OCI-LY1 (cell line): Measurements from ENCODE around the gene SH3BP4.

Experiments
- H2AFZ ChIP-seq: fragments of 200-600 bp; sonication (generic), shearing (Covaris generic); 2 replicates; pipeline ENCODE4 v1.6.0; 2014; ENCODE audit warnings: antibody characterized with exemption, mild to moderate bottlenecking, low read length
- H3F3A ChIP-seq: fragments of 200-600 bp; sonication (generic), shearing (Covaris generic); 2 replicates; pipeline ENCODE4 v1.6.0; 2014; ENCODE audit warnings: mild to moderate bottlenecking, antibody characterized with exemption, low read length, moderate library complexity; ENCODE audit not compliant: insufficient read depth
- H3K27ac ChIP-seq: fragments of 200-600 bp; sonication (generic); 2 replicates; pipeline ENCODE4 v1.5.1; 2014; ENCODE audit warnings: low read length, mixed run types, mild to moderate bottlenecking, low read depth; ENCODE audit not compliant: poor library complexity, severe bottlenecking
- H3K27me3 ChIP-seq: fragments of 200-600 bp; sonication (generic); 2 replicates; pipeline ENCODE4 v1.6.0; 2014; ENCODE audit warnings: antibody characterized with exemption, mild to moderate bottlenecking, low read length, moderate library complexity; ENCODE audit not compliant: insufficient read depth
- H3K36me3 ChIP-seq: fragments of 200-600 bp; sonication (generic); 2 replicates; pipeline ENCODE4 v1.6.1; 2014; ENCODE audit warnings: mild to moderate bottlenecking, antibody characterized with exemption, low read length, moderate library complexity, mixed read lengths; ENCODE audit not compliant: insufficient read depth
- H3K4me1 ChIP-seq: fragments of 200-600 bp; sonication (generic); 2 replicates; pipeline ENCODE4 v1.5.1; 2014; ENCODE audit warnings: mild to moderate bottlenecking, low read length, moderate library complexity; ENCODE audit not compliant: insufficient read depth, severe bottlenecking
- H3K4me2 ChIP-seq: fragments of 200-600 bp; sonication (generic), shearing (Covaris generic); 2 replicates; pipeline ENCODE4 v1.6.1; 2014; ENCODE audit warnings: low read length
- H3K4me3 ChIP-seq: fragments of 200-600 bp; sonication (generic); 2 replicates; pipeline ENCODE4 v1.5.1; 2014; ENCODE audit warnings: low read length, low read depth, mild to moderate bottlenecking, mixed read lengths; ENCODE audit not compliant: poor library complexity, severe bottlenecking
- H3K79me2 ChIP-seq: fragments of 200-600 bp; shearing (Covaris generic); 2 replicates; pipeline ENCODE4 v1.6.1; 2016; ENCODE audit warnings: mixed run types, low read length, mixed read lengths; ENCODE audit not compliant: insufficient read depth
- H3K9ac ChIP-seq: fragments of 200-600 bp; sonication (generic), shearing (Covaris generic); 2 replicates; pipeline ENCODE4 v1.6.1; 2014; ENCODE audit warnings: mild to moderate bottlenecking, low read length, mixed read lengths
- H3K9me2 ChIP-seq: fragments of 200-600 bp; sonication (generic), shearing (Covaris generic); 2 replicates; pipeline ENCODE4 v1.6.1; 2014; ENCODE audit warnings: low read depth, mild to moderate bottlenecking, low read length, mixed read lengths
- H3K9me3 ChIP-seq: fragments of 200-600 bp; shearing (Covaris generic); 2 replicates; pipeline ENCODE4 v1.6.1; 2014; ENCODE audit warnings: low read length, mixed read lengths
- H4K20me1 ChIP-seq: fragments of 200-600 bp; sonication (generic), shearing (Covaris generic); 2 replicates; pipeline ENCODE4 v1.6.0; 2016; ENCODE audit warnings: mild to moderate bottlenecking, low read length; ENCODE audit not compliant: insufficient read depth
- EZH2 ChIP-seq: fragments of 200-600 bp; sonication (generic), shearing (Covaris generic); IDR thresholded peaks from 2 replicates; pipeline ENCODE4 v1.8.0; 2017; ENCODE audit warnings: borderline replicate concordance, mixed run types, mild to moderate bottlenecking, antibody characterized with exemption, low read length, moderate library complexity, mixed read lengths
- TF ChIP-seq, protein P1 (sequence below): fragments of 200-600 bp; sonication (generic), shearing (Covaris generic); IDR thresholded peaks from 2 replicates; pipeline ENCODE4 v1.5.1; 2017; ENCODE audit warnings: mild to moderate bottlenecking, antibody characterized with exemption, low read length, moderate library complexity, mixed read lengths

Gene SH3BP4

DNA sequence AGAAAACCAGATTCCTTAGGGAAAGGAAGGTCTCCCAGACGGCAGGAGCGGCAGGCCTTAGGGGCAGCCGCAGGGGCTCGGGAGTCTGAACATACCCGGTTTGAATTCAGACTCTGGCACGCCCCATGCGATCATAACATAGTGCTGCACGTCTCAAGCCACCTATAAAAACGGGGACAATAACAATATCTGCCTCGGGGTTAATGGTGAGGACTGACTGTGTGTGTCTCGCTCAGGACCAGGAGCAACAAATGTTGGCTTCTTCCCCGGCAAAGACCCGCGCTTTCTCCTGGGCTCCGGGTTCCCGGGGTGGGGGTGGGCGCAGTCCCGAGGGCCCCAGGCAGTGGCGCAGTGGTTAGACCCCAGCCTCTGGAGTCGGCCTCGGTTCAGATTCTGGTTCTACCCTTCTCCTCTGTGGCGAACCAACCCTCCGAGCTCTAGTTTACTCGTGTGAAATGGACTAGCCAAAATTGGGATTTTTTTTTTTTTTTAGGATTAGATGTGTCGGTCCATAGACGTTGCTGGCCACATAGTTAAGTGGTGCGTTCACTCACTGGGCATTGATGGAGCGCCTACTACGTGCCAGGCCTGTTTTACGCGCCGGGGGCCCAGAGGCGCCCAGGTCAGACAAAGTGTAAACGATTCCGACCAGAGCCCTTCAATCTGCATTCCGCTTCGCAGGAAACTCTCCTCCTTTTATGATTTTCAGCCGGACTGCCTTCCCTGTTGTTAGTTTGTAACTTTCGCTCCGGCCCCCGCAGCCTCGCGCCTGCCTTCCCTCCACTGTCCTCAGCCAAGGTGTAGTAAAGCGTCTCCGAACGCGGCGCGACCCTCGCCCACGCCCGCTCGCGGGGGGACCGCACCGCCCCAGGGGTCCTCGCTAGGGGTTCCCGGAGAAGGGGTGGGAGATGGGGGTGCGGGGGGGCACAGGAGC, 820 bp upstream of the SH3BP4 start:
- H4K20me1 ChIP-seq = no peaks in the 10 kb centered on the region
- TF ChIP-seq, protein P1, sequence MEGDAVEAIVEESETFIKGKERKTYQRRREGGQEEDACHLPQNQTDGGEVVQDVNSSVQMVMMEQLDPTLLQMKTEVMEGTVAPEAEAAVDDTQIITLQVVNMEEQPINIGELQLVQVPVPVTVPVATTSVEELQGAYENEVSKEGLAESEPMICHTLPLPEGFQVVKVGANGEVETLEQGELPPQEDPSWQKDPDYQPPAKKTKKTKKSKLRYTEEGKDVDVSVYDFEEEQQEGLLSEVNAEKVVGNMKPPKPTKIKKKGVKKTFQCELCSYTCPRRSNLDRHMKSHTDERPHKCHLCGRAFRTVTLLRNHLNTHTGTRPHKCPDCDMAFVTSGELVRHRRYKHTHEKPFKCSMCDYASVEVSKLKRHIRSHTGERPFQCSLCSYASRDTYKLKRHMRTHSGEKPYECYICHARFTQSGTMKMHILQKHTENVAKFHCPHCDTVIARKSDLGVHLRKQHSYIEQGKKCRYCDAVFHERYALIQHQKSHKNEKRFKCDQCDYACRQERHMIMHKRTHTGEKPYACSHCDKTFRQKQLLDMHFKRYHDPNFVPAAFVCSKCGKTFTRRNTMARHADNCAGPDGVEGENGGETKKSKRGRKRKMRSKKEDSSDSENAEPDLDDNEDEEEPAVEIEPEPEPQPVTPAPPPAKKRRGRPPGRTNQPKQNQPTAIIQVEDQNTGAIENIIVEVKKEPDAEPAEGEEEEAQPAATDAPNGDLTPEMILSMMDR = no peak
- TF ChIP-seq EZH2 = no peak
- H3K4me2 ChIP-seq = no peak overlapping the region
- no peak overlapping the region for H3K9ac ChIP-seq
- H3K9me2 ChIP-seq = no peaks in the 10 kb centered on the region
- H3K36me3 ChIP-seq = no peaks in the 10 kb centered on the region
- no peaks in the 10 kb centered on the region for H3K79me2 ChIP-seq
- H3K9me3 ChIP-seq = no peaks in the 10 kb centered on the region
- H3K27me3 ChIP-seq = no peaks in the 10 kb centered on the region
- H3K4me1 ChIP-seq = no peaks in the 10 kb centered on the region
- no peak overlapping the region for H2AFZ ChIP-seq
- H3K27ac ChIP-seq = no peak overlapping the region
- no peak overlapping the region for H3K4me3 ChIP-seq
- H3F3A ChIP-seq = no peaks in the 10 kb centered on the region

DNA sequence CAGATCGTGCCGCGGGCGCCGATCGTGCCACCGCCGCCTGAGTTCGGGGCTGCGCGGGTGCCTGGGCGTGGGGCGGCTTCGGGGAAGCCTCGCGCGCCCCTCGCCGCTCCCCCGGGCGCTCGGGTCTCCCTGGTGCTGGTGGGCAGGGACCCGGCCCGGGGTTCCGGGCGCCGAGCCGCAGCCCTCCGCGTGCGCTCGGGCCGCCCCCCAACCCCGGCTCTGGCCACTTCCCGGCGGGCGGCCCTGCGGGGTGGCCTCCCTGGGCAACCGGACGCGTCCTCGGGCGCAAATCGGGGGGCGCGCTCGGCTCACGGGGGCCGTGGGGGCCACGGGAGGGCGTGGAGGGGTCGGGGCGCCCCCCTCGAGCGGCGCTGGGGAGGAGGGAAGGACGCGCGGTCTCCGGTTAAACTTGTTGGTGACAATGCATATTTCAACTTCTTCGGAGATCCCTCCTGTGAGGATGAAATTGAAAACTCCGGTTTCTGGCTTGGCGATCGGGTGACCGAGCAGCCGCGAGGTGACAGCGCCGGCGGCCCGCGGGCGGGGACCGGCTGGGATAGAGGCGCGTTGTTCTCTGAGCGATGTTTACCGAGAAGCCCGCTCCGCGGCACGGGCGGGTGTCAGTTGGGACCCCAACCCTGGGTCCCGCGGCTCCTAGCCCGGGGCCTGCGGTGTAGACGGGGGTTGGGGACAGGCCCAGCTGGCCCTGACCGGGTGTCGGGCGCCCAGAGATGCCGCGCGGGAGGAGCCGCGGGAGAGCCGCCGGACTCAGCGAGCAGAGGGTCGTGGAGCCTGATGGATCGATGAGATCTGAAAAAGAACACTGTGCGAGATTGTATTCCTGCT, 676 bp downstream of the SH3BP4 start:
- Histone ChIP-seq H3K4me1 (no peaks in the 10 kb centered on the region), H2AFZ (no peak overlapping the region), H3K4me2 (no peak overlapping the region), H3K9me3 (no peaks in the 10 kb centered on the region), H3K4me3 (no peak overlapping the region), H3K27me3 (no peaks in the 10 kb centered on the region), H4K20me1 (no peaks in the 10 kb centered on the region), H3K9ac (no peak overlapping the region), H3F3A (no peaks in the 10 kb centered on the region), H3K36me3 (no peaks in the 10 kb centered on the region), H3K79me2 (no peaks in the 10 kb centered on the region), H3K9me2 (no peaks in the 10 kb centered on the region), H3K27ac (no peak overlapping the region)
- no peak for TF ChIP-seq EZH2
- TF ChIP-seq, protein P1 = no peak

DNA sequence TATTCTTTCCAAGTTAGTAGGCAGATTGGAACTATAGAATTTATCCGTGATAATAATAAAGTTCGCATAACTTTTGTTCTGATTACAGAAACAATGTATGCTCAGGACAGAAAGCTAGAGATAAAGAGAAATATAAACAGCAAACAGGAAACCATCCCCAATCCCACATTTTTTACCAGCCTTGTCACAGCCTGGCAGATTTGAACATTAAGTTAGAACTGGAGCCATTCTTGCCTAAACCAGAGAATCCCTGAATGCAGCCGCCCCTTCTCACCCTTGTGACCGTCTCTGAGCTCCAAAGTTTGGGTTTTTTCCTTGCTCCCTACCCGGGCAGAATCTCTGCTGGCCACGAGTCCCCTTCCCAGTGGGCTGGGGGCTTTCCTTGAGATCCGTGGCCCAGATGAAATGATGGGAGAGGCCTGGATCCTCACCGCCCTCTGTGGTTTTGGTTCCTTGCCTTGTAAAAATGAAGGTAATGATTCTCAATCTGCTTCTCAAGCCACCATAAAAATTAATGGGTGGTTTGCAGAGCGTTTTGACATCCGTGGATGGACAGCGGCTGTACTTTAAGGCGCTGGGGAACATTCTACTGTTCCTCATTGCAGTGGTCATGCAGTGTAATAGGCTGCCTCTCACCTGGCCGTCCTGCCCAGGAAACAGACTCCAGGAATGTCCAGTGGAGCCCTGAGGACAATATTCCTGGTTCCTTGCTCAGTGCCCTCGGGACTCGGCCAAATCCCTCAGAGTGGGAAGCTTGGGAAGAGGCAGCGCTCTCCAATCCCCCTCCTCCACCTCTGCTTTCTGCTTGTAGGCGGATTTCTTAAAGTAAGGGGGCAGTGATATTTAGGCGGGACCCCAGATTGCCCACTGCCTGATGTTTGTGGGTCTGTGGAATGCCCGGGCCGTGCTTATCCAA, 1.6 kb downstream of the SH3BP4 start:
- no peaks in the 10 kb centered on the region for H3K4me1 ChIP-seq
- H3K4me3 ChIP-seq = no peak overlapping the region
- TF ChIP-seq EZH2 = no peak
- TF ChIP-seq, protein P1 = no peak
- H3K27me3 ChIP-seq = no peaks in the 10 kb centered on the region
- H3K79me2 ChIP-seq = no peaks in the 10 kb centered on the region
- H3K9me2 ChIP-seq = no peaks in the 10 kb centered on the region
- H3K4me2 ChIP-seq = no peak overlapping the region
- H3K36me3 ChIP-seq = no peaks in the 10 kb centered on the region
- no peaks in the 10 kb centered on the region for H3F3A ChIP-seq
- no peaks in the 10 kb centered on the region for H4K20me1 ChIP-seq
- no peak overlapping the region for H3K9ac ChIP-seq
- H3K27ac ChIP-seq = no peak overlapping the region
- H2AFZ ChIP-seq = no peak overlapping the region
- H3K9me3 ChIP-seq = no peaks in the 10 kb centered on the region
